Right lobe of liver (tissue), 6 donors: ENCODE data around the gene OBSCN. TPM values are rescaled to one million over a fixed set of nuclear protein-coding genes. Genes with fewer than 3 reads are reported as not detected.
A peak's percentile ranks its signal among the peaks of the same experiment; 100 is the strongest.

Experiments
- ATAC-seq, 4 donors: fragments of 200-7000 bp; cut with Tn5 transposase; one replicate each; pipeline ENCODE4 v1.9.1; 2020; ENCODE audit warnings: mild to moderate bottlenecking in 4 of 4, moderate library complexity in 4 of 4
- DNase-seq, 3 donors: peaks; one replicate each; pipeline ENCODE4 v3.0.0-alpha.2; 2020
- H3K27ac ChIP-seq, 3 donors: fragments of 200-600 bp; one replicate each; pipeline ENCODE4 v1.8.0; 2022
- H3K27me3 ChIP-seq, 2 donors: fragments of 200-600 bp; one replicate each; pipeline ENCODE4 v1.8.0; 2022
- H3K36me3 ChIP-seq, 4 donors: fragments of 200-600 bp; sonication (generic) in 1 of 4; one replicate each; pipeline versions ENCODE4 v1.5.1 to v1.8.0; 2017 to 2022; ENCODE audit warnings: control low read depth in 1 of 4
- H3K4me1 ChIP-seq, 4 donors: fragments of 200-600 bp; sonication (generic) in 1 of 4; one replicate each; pipeline versions ENCODE4 v1.5.1 to v1.8.0; 2017 to 2022; ENCODE audit warnings: control low read depth in 1 of 4
- H3K4me3 ChIP-seq, 3 donors: fragments of 200-600 bp; one replicate each; pipeline ENCODE4 v1.8.0; 2022
- H3K9me3 ChIP-seq, 4 donors: fragments of 200-600 bp; sonication (generic) in 1 of 4; one replicate each; pipeline versions ENCODE4 v1.5.1 to v1.8.0; 2017 to 2022; ENCODE audit warnings: control low read depth in 1 of 4
- CTCF ChIP-seq, 4 donors: fragments of 200-600 bp in 3 of 4; fragments of 450-650 bp in 1 of 4; IDR thresholded peaks; one replicate each; pipeline versions ENCODE4 v1.5.1 to v1.8.0; 2016 to 2022; ENCODE audit warnings: antibody characterized with exemption in 4 of 4, mild to moderate bottlenecking in 2 of 4
- POLR2A ChIP-seq: fragments of 450-650 bp; IDR thresholded peaks from one replicate; pipeline ENCODE4 v1.6.1; 2017; ENCODE audit warnings: antibody characterized with exemption, mild to moderate bottlenecking
- WGBS: methylation state at CpG from one replicate; pipeline ENCODE4 v1.1.6; 2018; ENCODE audit warnings: low coverage, low lambda C conversion rate; ENCODE audit not compliant: insufficient coverage; ENCODE audit errors: missing lambda C conversion rate; 5-methylcytosine and 5-hydroxymethylcytosine counted together
- intact Hi-C, 2 donors: fragments of 100-400 bp; cut with DNase I; formaldehyde crosslinking; loops; one replicate each; pipeline versions ENCODE4 v1.11.2 to v1.14.1; 2022
- total RNA-seq, 6 experiments: library from RNA; depleted of rRNA in 2 of 6; stranded (reverse); fragments of >200 nt in 2 of 6; fragmentation: NEBNext Ultra II Directional in 3 of 6; extraction: Animal tissue kit (Norgen Biotek cat#: 25700) in 3 of 6; gene quantifications; one replicate each; pipeline versions ENCODE4 v1.1.0 to v1.2.4, GENCODE V29; 2016 to 2023
- donor health status: DM: no; HTN: yes; CAD: no.
- donor health status: DM: no; HTN: no; CAD: no.
- donor health status: DM: no; HTN: no; CAD: no.
- donor health status: DM: no; HTN: yes; CAD: no.
- donor health status: DM: no; HTN: yes; CAD: no.

The OBSCN gene
- total RNA-seq, 6 experiments from 2014 or later: 0.43 to 3.5 (median 2.0) TPM

DNA sequence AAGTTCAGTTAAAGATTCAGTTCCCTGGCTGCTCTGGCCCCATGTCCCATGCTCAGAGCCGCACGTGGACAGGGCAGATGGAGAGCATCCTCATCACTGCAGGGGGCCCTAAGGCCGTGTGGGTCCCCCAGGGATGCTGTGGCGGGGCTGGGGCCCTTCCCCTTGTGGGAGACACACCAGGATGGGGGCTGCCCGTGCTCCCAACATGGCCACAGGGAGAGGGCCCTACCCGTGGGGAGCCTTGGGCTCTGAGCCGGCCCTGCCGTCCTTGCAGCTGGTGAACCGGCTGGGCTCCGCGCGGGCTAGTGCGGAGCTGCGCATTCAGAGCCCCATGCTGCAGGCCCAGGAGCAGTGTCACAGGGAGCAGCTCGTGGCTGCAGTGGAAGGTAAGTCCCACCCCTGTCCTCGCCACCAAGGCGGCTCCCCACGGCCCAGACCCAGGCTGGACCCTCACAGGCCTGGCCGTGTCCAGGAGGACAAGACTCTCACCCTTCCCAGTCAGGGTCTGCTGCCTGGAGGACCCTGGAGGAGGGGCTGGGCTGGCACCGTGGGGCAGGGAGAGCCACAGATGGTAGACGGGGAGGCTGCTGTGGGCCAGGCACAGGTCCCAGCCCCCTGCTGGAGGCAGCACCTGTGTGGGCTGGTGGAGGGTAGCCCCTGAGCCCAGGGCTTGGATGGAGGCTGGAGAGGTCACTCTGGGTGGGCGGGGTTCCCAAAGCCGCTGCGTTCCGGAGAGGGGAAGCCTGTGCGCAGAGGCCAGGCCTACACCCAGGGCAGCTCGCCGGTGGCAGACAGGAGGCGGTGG, 145.0 kb downstream of the OBSCN start:
- H3K4me1 ChIP-seq: no peaks in the 10 kb centered on the region
- TF ChIP-seq CTCF (IDR thresholded peaks at IDR 0.05) (no peak), POLR2A (no peak)
- 60% methylated on average over 1 of the region's 29 CpGs for WGBS
- no peaks in the 10 kb centered on the region for H3K36me3 ChIP-seq
- ATAC-seq: no peak
- no peaks in the 10 kb centered on the region for H3K27me3 ChIP-seq
- no peak overlapping the region for H3K27ac ChIP-seq
- DNase-seq: peak in 2 of 3 donors; percentile 14 to 54
- no peaks in the 10 kb centered on the region for H3K9me3 ChIP-seq
- H3K4me3 ChIP-seq: no peak overlapping the region
- intact Hi-C loops: no loop called here

DNA sequence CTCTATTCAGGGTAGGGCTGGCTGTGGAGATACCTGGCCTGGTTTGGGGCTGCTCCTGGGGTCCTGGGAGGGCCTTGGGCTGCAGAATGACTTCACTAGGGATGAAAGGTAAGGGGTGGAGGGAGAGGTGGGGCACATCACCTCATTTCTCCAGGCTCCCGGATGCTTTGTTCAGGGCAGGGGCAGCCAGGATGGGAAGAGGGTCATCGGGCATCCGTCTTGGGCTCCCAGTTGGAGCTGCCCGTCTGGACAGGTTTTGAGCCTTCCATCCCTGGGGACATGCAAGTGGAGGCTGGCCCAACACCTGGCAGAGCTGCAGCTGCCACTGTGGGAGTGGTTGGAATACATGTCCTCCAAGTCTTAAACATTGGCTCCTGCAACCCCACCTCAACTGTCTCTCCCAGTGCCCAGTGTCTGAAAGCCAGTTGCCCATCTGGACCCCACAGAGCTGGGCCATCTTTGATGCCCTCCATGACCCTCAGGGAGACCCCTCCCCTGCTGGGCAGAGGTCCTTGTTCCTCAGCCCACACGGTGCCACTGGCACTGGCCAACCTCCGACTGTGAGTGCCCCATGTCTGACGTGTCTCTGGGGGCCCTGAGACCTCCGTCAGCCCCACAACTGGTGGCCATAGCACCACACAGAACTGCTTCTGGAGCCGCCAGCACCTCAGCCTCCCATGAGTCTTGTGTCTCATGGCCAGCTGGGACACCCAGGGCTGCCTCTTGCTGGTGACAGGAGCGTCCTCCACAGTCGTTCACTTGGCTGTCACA, 145.9 kb downstream of the OBSCN start:
- intact Hi-C loops: no loop called here
- DNase-seq: peak in 1 of 3 donors; percentile 31
- no peak overlapping the region for H3K4me3 ChIP-seq
- no peaks in the 10 kb centered on the region for H3K36me3 ChIP-seq
- no peaks in the 10 kb centered on the region for H3K9me3 ChIP-seq
- 76% methylated on average over 3 of the region's 11 CpGs for WGBS
- no peaks in the 10 kb centered on the region for H3K27me3 ChIP-seq
- no peak for TF ChIP-seq CTCF (IDR thresholded peaks at IDR 0.05)
- no peak for TF ChIP-seq POLR2A
- no peaks in the 10 kb centered on the region for H3K4me1 ChIP-seq
- no peak overlapping the region for H3K27ac ChIP-seq
- ATAC-seq: no peak

- no peaks in the 10 kb centered on the region for H3K9me3 ChIP-seq
- intact Hi-C loops: no loop called here
- no peaks in the 10 kb centered on the region for H3K36me3 ChIP-seq
- 73% methylated on average over 2 of the region's 19 CpGs for WGBS
- DNase-seq: no peak
- H3K4me1 ChIP-seq: no peaks in the 10 kb centered on the region
- H3K27me3 ChIP-seq: no peaks in the 10 kb centered on the region
- no peak overlapping the region for H3K27ac ChIP-seq
- ATAC-seq: no peak
- H3K4me3 ChIP-seq: no peak overlapping the region
- TF ChIP-seq POLR2A (no peak), CTCF (IDR thresholded peaks at IDR 0.05) (no peak)
Measured at GRCh38 chr1:228354390-228355320, 146.8 kb downstream of the OBSCN start.

DNA sequence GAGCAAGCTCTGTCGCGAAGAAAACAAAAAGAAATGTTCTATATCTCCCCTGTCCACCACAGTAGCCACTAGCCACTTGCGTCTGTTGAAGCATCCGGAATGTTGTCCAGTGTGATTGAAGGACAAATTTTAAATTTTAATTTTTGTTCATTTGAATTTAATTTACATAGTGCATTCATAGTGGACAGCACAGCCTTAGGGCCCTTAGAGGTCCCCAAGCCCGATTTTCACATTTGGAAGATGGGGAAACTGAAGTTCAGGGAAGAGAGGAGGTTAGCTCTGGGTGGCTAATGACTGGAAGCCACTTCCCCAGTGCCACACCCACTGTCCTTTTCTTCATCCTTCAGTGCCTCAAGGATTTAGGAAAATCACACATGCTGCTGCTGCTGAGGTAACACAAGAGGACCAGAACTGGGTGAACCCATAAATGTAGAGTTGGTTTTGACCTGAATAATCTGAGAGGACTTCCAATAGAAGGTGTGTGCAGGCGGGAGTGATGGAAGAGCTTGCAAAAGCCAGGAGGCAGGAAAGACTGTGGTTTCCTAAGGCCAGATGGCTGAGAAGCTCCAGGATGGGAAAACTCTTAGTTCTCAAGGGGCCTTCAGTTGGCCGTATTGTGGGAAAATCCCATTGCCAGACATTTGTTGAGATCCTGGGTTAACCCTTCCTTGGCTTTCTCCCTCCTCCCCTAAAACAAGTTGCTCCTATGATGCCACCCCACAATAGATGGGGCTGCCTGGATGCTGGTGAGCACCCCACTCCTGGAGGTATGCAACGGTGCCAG, 149.2 kb downstream of the OBSCN start:
- intact Hi-C loops: no loop called here
- no peaks in the 10 kb centered on the region for H3K27me3 ChIP-seq
- DNase-seq: no peak

More for the DNA sequence above, 149.2 kb downstream of the OBSCN start:
- Histone ChIP-seq H3K27ac (no peak overlapping the region), H3K4me1 (no peaks in the 10 kb centered on the region), H3K4me3 (no peak overlapping the region), H3K36me3 (no peaks in the 10 kb centered on the region), H3K9me3 (no peaks in the 10 kb centered on the region)
- no peak for TF ChIP-seq POLR2A
- no peak for TF ChIP-seq CTCF (IDR thresholded peaks at IDR 0.05)
- ATAC-seq: no peak
- WGBS: 68% methylated on average over 8 of the region's 8 CpGs
